D721Med (cell line): ENCODE data around the gene DGAT2.

Source experiments
- DNase-seq: peaks from one replicate; pipeline ENCODE4 v3.0.0; 2011; ENCODE audit warnings: low spot score; ENCODE audit not compliant: insufficient read length
- FAIRE-seq: peaks from 2 replicates; lab custom pipeline; 2011; peaks lifted over from hg19 to GRCh38; lab: Jason Lieb, UNC
- CTCF ChIP-seq: IDR thresholded peaks from 2 replicates; pipeline ENCODE4 v1.5.1; 2012; ENCODE audit warnings: mild to moderate bottlenecking, control low read depth; ENCODE audit not compliant: insufficient read depth; ENCODE audit errors: missing control alignments

The DGAT2 gene

GRCh38 chr11:75771646-75772410 lies 3.2 kb downstream of the DGAT2 start:
- no peak for DNase-seq
- FAIRE-seq, result no peak
- TF ChIP-seq CTCF, result no peak

GRCh38 chr11:75773595-75774353 lies 5.2 kb downstream of the DGAT2 start:
- no peak for FAIRE-seq
- no peak for TF ChIP-seq CTCF
- DNase-seq, result no peak

GRCh38 chr11:75775056-75775455 lies 6.5 kb downstream of the DGAT2 start:
- TF ChIP-seq CTCF, result no peak
- DNase-seq, result no peak
- no peak for FAIRE-seq

- FAIRE-seq (no peak), DNase-seq (no peak)
- TF ChIP-seq CTCF, result no peak
Measured at GRCh38 chr11:75776546-75776945, 8.0 kb downstream of the DGAT2 start.

- no peak for TF ChIP-seq CTCF
- FAIRE-seq (no peak), DNase-seq (no peak)
Measured at GRCh38 chr11:75777461-75778110, 9.0 kb downstream of the DGAT2 start.

GRCh38 chr11:75778962-75779361 lies 10.4 kb downstream of the DGAT2 start:
- FAIRE-seq (no peak), DNase-seq (no peak)
- TF ChIP-seq CTCF, result no peak
